Right atrium auricular region (tissue), 2 donors: ENCODE measurements around the gene PTEN. TPM values are rescaled to one million over a fixed set of nuclear protein-coding genes. Genes with fewer than 3 reads are reported as not detected.
A peak's percentile ranks its signal among the peaks of the same experiment; 100 is the strongest.
"Not testable (repeated sequence)": the region's sequence is repeated elsewhere in the genome, so short reads cannot be mapped to it uniquely, and the experiment has no call there.

Experiments
- DNase-seq: peaks from one replicate; pipeline ENCODE4 v3.0.0-alpha.2; 2019; ENCODE audit warnings: low spot score
- H3K27ac ChIP-seq, 2 donors: fragments of 200-600 bp; sonication (generic); 1 replicate in 1 of 2; 2 replicates in 1 of 2; pipeline ENCODE4 v1.5.1; 2016 to 2019
- H3K27me3 ChIP-seq, 2 donors: fragments of 200-600 bp; sonication (generic); one replicate each; pipeline versions ENCODE4 v1.5.1 to v1.6.0; 2017 to 2019
- H3K36me3 ChIP-seq: fragments of 200-600 bp; sonication (generic); one replicate; pipeline ENCODE4 v1.5.1; 2016
- H3K4me1 ChIP-seq, 2 donors: fragments of 200-600 bp; sonication (generic); one replicate each; pipeline versions ENCODE4 v1.5.1 to v1.6.0; 2017 to 2019
- H3K4me3 ChIP-seq, 2 donors: fragments of 200-600 bp; sonication (generic); 1 replicate in 1 of 2; 2 replicates in 1 of 2; pipeline ENCODE4 v1.5.1; 2017 to 2019; ENCODE audit warnings: mild to moderate bottlenecking in 1 of 2, moderate library complexity in 1 of 2
- H3K9me3 ChIP-seq, 2 donors: fragments of 200-600 bp; sonication (generic); one replicate each; pipeline ENCODE4 v1.5.1; 2019
- total RNA-seq, 2 donors: library from RNA; depleted of rRNA; stranded (reverse); fragments of >200 nt; gene quantifications; one replicate each; pipeline ENCODE4 v1.1.0, GENCODE V29; 2016
- TF ChIP-seq, protein P1 (sequence below), 2 donors: fragments of 200-600 bp; sonication (generic); IDR thresholded peaks; one replicate each; pipeline ENCODE4 v1.5.1; 2019; ENCODE audit warnings: antibody characterized with exemption in 2 of 2

The PTEN gene
- total RNA-seq, 2 donors from 2014 or later: 46.5 to 55.9 TPM

DNA sequence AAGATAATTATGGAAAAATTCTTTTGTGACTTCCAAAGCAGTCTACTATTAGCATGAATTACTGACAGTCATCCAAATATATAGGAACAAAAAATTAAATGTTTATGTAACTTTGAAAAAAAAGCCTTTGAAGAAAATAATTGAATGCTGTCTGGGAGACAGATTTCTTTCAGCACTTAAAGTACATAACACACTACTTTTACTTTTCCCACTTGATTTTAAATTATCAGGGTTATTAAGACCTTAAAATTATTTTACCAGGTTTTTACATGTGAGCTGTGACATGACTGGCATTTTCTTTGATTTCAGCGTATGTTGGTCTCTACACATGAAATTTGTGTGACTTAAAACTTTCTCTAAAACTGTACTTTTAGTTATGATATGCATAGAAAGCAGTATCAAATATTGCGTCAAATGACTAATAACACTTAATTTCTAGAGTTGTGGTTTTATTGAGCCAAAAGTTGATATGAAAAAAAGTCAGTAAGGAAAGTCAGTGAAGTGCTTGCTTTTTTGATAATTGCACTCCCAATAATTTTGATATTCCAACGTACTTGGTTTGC, 3.1 kb downstream of the PTEN start:
- Histone ChIP-seq H3K4me1 (peaks cover 0 to 24% of the 10 kb centered on the region in 2 donors), H3K4me3 (peak overlapping the region; percentile 73 to 87), H3K27ac (peak overlapping the region; percentile 97), H3K9me3 (no peaks in the 10 kb centered on the region), H3K27me3 (no peaks in the 10 kb centered on the region), H3K36me3 (no peaks in the 10 kb centered on the region)
- TF ChIP-seq, protein P1, sequence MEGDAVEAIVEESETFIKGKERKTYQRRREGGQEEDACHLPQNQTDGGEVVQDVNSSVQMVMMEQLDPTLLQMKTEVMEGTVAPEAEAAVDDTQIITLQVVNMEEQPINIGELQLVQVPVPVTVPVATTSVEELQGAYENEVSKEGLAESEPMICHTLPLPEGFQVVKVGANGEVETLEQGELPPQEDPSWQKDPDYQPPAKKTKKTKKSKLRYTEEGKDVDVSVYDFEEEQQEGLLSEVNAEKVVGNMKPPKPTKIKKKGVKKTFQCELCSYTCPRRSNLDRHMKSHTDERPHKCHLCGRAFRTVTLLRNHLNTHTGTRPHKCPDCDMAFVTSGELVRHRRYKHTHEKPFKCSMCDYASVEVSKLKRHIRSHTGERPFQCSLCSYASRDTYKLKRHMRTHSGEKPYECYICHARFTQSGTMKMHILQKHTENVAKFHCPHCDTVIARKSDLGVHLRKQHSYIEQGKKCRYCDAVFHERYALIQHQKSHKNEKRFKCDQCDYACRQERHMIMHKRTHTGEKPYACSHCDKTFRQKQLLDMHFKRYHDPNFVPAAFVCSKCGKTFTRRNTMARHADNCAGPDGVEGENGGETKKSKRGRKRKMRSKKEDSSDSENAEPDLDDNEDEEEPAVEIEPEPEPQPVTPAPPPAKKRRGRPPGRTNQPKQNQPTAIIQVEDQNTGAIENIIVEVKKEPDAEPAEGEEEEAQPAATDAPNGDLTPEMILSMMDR (IDR thresholded peaks at IDR 0.05): no peak
- DNase-seq: no peak

DNA sequence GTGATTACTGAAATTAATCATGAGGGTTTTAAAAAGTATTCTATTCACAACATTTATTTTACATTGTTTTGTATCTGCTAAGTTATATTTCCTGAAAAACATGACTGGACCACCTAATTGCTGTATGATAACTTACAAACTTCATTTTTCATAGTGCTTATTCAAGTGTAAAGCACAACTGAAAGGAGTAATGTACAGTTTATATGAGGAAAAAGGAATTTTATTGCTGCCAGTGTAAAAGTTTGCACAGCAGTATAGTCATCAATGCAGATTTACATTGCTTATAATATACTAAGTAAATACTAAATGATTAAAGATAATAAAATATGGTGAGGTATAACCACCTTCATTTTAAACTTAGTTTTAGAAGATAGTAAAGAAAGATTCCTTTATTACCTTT, 4.0 kb downstream of the PTEN start:
- H3K36me3 ChIP-seq: no peaks in the 10 kb centered on the region
- no peak for DNase-seq
- H3K27me3 ChIP-seq: no peaks in the 10 kb centered on the region
- peak overlapping the region; percentile 97 for H3K27ac ChIP-seq
- TF ChIP-seq, protein P1 (IDR thresholded peaks at IDR 0.05): no peak
- H3K4me1 ChIP-seq: peaks cover 0 to 26% of the 10 kb centered on the region in 2 donors
- peak overlapping the region; percentile 73 to 87 for H3K4me3 ChIP-seq
- no peaks in the 10 kb centered on the region for H3K9me3 ChIP-seq

DNA sequence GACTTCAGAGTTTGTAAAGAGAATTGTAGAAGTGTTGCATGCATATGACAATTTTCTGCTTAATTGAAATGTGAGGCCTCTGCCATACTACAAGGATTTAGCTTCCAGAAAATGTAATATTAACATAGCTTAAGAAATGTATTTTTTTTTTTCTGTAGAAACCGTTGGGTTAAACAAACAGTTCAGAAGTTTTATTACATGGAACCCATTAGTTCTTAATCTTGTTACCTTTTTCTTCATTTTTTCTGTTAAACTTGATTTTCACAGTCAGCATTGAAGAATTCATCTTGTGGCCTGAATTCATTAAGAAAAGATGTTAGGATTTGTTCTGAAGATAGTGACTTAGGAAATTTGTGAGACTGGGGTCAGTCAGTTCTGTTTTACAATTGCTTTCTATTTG, 4.9 kb downstream of the PTEN start:
- Histone ChIP-seq H3K36me3 (no peaks in the 10 kb centered on the region), H3K4me3 (peak overlapping the region; percentile 73 to 87), H3K27ac (peak overlapping the region; percentile 97), H3K4me1 (peaks cover 0 to 33% of the 10 kb centered on the region in 2 donors), H3K9me3 (no peaks in the 10 kb centered on the region), H3K27me3 (no peaks in the 10 kb centered on the region)
- no peak for DNase-seq
- TF ChIP-seq, protein P1 (IDR thresholded peaks at IDR 0.05): no peak

DNA sequence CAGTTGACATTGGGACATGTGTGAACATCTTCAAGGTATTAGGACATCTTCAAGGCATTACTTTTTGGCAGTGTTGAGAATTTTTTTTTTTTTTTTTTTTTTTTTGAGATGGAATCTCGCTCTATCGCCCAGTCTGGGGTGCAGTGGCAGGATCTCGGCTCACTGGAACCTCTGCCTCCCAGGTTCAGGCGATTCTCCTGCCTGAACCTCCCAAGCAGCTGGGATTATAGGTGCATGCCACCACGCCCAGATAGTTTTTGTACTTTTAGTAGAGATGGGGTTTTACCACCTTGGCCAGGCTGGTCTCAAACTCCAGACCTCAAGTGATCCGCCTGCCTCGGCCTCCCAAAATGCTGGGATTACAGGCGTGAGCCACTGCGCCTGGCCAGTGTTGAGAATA, 5.7 kb downstream of the PTEN start:
- Histone ChIP-seq H3K27ac (peak overlapping the region; percentile 52 to 97), H3K4me3 (peak overlapping the region in 1 of 2 donors; percentile 87), H3K4me1 (peaks cover 0 to 41% of the 10 kb centered on the region in 2 donors)
- not testable (repeated sequence) for DNase-seq, H3K27me3 ChIP-seq, H3K9me3 ChIP-seq, H3K36me3 ChIP-seq

DNA sequence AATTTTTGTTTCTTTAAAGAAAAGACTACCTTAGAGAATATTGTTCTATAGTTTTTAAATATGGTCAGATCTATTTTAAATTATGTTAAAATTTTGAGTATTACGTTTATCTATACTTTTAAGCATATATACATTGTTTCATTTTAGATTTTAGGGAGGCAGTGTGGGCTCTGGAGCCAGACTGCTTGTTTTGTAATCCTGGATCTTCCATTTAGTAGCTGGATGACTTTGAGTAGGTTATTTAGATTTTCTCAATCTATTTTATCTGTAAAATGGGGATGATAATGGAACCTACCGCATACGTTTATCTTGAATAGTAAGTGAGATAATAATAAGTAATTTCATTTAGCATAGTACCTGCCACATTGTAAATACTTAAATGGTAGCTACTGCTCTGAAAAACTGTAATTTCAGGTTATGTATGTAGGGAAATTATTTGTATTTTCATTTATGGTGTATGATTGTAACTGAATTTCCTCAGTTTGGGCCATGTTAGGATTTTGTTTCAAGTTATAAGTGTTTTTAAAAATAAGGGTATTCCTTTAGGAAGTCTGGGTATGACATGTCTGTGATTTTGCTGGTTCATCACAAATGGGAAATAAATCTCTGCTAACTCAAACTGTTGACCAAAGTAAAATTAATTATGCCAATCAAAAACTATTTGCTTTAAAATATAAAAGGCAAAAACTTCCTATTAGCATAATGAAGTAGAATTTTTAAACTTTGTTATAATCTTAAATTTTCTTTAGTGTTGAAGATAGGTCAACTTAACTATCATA, 6.5 kb downstream of the PTEN start:
- TF ChIP-seq, protein P1 (IDR thresholded peaks at IDR 0.05): no peak
- Histone ChIP-seq H3K4me3 (peak overlapping the region in 1 of 2 donors; percentile 87), H3K9me3 (no peaks in the 10 kb centered on the region), H3K36me3 (no peaks in the 10 kb centered on the region), H3K27ac (peak overlapping the region; percentile 52 to 97), H3K27me3 (no peaks in the 10 kb centered on the region), H3K4me1 (peaks cover 0 to 50% of the 10 kb centered on the region in 2 donors)
- DNase-seq: no peak

DNA sequence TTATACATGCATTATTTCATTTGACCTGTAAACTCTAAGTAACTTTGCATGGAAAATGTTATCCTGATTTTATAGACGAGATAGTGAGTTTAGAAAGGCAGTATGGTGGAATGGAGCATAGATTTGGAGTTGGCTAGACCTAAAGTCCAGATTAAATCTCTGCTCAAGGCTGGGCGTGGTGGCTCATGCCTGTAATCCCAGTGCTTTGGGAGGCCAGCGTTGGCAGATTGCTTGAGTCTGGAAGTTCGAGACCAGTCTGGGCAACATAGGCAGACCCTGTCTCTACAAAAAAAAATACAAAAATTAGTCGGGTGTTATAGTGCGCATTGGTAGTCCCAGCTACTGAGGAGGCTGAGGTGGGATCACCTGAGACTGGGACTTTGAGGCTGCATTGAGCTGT, 9.4 kb downstream of the PTEN start:
- H3K27me3 ChIP-seq: no peaks in the 10 kb centered on the region
- H3K36me3 ChIP-seq: no peaks in the 10 kb centered on the region
- TF ChIP-seq, protein P1 (IDR thresholded peaks at IDR 0.05): no peak
- H3K27ac ChIP-seq: no peak overlapping the region
- peaks cover 3 to 70% of the 10 kb centered on the region in 2 donors for H3K4me1 ChIP-seq
- H3K4me3 ChIP-seq: no peak overlapping the region
- no peak for DNase-seq
- no peaks in the 10 kb centered on the region for H3K9me3 ChIP-seq
